Stimulated activated CD8-positive, alpha-beta memory T cell treated with anti-CD3 and anti-CD28 coated beads, Interleukin-7, amount 100 ng/mL, for 48 hours (primary cell): ENCODE data around the gene ATP7B.
A peak's percentile ranks its signal among the peaks of the same experiment; 100 is the strongest.

Experiments used
- DNase-seq, 2 donors: peaks; one replicate each; pipeline ENCODE4 v3.0.0-alpha.2; 2020; ENCODE audit warnings: low read depth in 1 of 2; ENCODE audit errors: extremely low read depth in 1 of 2

ATP7B gene

GRCh38 chr13:51978796-51979556 is 32.3 kb downstream of the ATP7B start:
- no peak for DNase-seq

- no peak for DNase-seq
Measured at GRCh38 chr13:51977625-51978024, 33.6 kb downstream of the ATP7B start.

- DNase-seq = no peak
Measured at GRCh38 chr13:51976890-51977289, 34.4 kb downstream of the ATP7B start.

- DNase-seq = no peak
Measured at GRCh38 chr13:51976423-51976822, 34.8 kb downstream of the ATP7B start.

- DNase-seq = no peak
Measured at GRCh38 chr13:51974482-51974881, 36.8 kb downstream of the ATP7B start.

- DNase-seq = no peak
Measured at GRCh38 chr13:51971520-51972426, 39.5 kb downstream of the ATP7B start.

- no peak for DNase-seq
Measured at GRCh38 chr13:51970349-51970748, 40.9 kb downstream of the ATP7B start.

- no peak for DNase-seq
Measured at GRCh38 chr13:51967482-51968446, 43.5 kb downstream of the ATP7B start.

GRCh38 chr13:51966186-51966585 is 45.1 kb downstream of the ATP7B start:
- DNase-seq = no peak

GRCh38 chr13:51961493-51962403 is 49.5 kb downstream of the ATP7B start:
- no peak for DNase-seq

GRCh38 chr13:51960766-51961165 is 50.5 kb downstream of the ATP7B start:
- no peak for DNase-seq

GRCh38 chr13:51959773-51960172 is 51.5 kb downstream of the ATP7B start:
- DNase-seq = no peak

- no peak for DNase-seq
Measured at GRCh38 chr13:51958217-51958547, 53.1 kb downstream of the ATP7B start.

- DNase-seq = peak in 1 of 2 donors; percentile 11
Measured at GRCh38 chr13:51957377-51958216, 53.7 kb downstream of the ATP7B start.

- no peak for DNase-seq
Measured at GRCh38 chr13:51956717-51957116, 54.5 kb downstream of the ATP7B start.

GRCh38 chr13:51955816-51956603 is 55.2 kb downstream of the ATP7B start:
- DNase-seq = no peak

GRCh38 chr13:51955281-51955771 is 55.9 kb downstream of the ATP7B start:
- no peak for DNase-seq
